ENCODE data around the gene TTC39B.

GRCh38 chr9:15127831-15128230 lies 179.2 kb downstream of the TTC39B start:
- TF ChIP-seq POLR2A (IDR thresholded peaks at IDR 0.05) (no peak), CTCF (IDR thresholded peaks at IDR 0.05) (no peak), POLR2AphosphoS5 (IDR thresholded peaks at IDR 0.05) (no peak)
